ENCODE data around the gene NAIF1. TPM values are rescaled to one million over a fixed set of nuclear protein-coding genes. Genes with fewer than 3 reads are reported as not detected.
A peak's percentile ranks its signal among the peaks of the same experiment; 100 is the strongest.

Gene NAIF1
- total and polyA plus RNA-seq, 2 donors from 2014 or later, result 9.7 to 12.3 TPM

DNA sequence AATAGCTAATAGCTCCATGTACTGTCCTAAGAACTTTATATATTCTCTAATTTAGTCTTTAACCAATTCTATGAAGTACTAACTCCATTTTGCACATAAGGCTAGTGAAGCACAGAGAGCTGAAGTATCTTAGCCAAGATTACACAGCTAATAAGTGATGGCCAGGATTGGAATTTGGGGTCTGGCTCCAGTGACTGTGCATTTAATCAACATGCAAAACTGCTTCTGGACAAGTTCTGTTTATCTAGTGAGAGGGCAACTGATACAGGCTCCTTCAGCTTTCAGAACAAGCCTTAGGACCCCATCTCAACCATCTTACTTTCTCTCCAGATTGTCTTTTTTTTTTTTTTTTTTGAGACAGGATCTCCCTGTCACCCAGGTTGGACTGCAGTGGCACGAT, 22.2 kb upstream of the NAIF1 start:
- Histone ChIP-seq H3K27me3 (ENCODE audit: control insufficient read depth, insufficient read depth, low read length) (no peaks in the 10 kb centered on the region), H3K4me1 (ENCODE audit: control insufficient read depth in 2 of 3, insufficient read depth in 2 of 3, low read depth in 1 of 3, low read length in 3 of 3) (peaks cover 3 to 18% (median 4%) of the 10 kb centered on the region in 3 donors), H3K9ac (ENCODE audit: low read length in 3 of 3) (no peak overlapping the region), H3K27ac (ENCODE audit: low read depth in 2 of 2, low read length in 2 of 2) (no peak overlapping the region), H3K4me3 (ENCODE audit: low read length in 3 of 3) (no peak overlapping the region), H3K36me3 (ENCODE audit: control insufficient read depth in 2 of 3, insufficient read depth in 3 of 3, low read length in 3 of 3) (no peaks in the 10 kb centered on the region), H3K9me3 (ENCODE audit: control insufficient read depth in 2 of 3, insufficient read depth in 1 of 3, low read length in 3 of 3) (no peaks in the 10 kb centered on the region)
- FAIRE-seq (no peak), DNase-seq (no peak)
- TF ChIP-seq, protein P1, sequence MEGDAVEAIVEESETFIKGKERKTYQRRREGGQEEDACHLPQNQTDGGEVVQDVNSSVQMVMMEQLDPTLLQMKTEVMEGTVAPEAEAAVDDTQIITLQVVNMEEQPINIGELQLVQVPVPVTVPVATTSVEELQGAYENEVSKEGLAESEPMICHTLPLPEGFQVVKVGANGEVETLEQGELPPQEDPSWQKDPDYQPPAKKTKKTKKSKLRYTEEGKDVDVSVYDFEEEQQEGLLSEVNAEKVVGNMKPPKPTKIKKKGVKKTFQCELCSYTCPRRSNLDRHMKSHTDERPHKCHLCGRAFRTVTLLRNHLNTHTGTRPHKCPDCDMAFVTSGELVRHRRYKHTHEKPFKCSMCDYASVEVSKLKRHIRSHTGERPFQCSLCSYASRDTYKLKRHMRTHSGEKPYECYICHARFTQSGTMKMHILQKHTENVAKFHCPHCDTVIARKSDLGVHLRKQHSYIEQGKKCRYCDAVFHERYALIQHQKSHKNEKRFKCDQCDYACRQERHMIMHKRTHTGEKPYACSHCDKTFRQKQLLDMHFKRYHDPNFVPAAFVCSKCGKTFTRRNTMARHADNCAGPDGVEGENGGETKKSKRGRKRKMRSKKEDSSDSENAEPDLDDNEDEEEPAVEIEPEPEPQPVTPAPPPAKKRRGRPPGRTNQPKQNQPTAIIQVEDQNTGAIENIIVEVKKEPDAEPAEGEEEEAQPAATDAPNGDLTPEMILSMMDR (IDR thresholded peaks at IDR 0.05; ENCODE audit: borderline replicate concordance, extremely low read depth, insufficient read depth), result no peak
- intact Hi-C loops (cut with DNase I), result no loop called here

DNA sequence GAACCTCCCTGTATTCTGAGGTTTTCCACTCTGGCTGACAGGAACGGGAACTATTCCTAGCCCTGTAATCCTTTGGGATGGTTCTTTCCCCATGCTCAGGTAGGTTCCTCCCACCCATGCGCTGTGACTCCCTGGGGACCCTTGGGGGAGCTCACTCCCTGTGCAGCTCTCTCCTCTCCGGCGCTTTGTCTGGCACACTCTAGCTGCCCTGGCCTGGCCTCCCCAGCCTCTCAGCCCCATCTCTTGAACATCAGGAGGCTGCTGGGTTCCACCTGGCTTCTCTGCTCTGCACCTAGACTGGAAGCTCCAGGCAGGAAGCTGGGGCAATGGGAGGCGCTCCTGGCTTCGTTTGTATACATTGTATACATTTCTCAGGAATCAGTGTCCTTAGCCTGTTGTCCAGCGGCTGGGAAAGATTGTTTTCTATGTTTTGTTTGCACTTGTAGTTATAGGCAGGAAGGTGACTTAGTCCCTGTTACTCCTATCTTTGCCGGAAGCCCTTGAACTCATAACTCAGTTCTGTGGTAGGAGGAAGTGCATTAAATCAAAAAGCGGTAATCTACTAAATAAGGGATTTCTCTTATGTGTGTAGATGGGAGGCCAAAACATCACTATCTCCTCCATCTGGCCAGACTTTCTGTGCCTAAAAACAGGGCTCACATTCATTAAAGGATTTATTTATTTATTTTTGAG, 21.3 kb upstream of the NAIF1 start:
- Histone ChIP-seq H3K36me3 (ENCODE audit: control insufficient read depth in 2 of 3, insufficient read depth in 3 of 3, low read length in 3 of 3) (no peaks in the 10 kb centered on the region), H3K27ac (ENCODE audit: low read depth in 2 of 2, low read length in 2 of 2) (no peak overlapping the region), H3K9ac (ENCODE audit: low read length in 3 of 3) (no peak overlapping the region), H3K4me3 (ENCODE audit: low read length in 3 of 3) (no peak overlapping the region), H3K27me3 (ENCODE audit: control insufficient read depth, insufficient read depth, low read length) (no peaks in the 10 kb centered on the region), H3K4me1 (ENCODE audit: control insufficient read depth in 2 of 3, insufficient read depth in 2 of 3, low read depth in 1 of 3, low read length in 3 of 3) (peaks cover 2 to 17% (median 3%) of the 10 kb centered on the region in 3 donors), H3K9me3 (ENCODE audit: control insufficient read depth in 2 of 3, insufficient read depth in 1 of 3, low read length in 3 of 3) (no peaks in the 10 kb centered on the region)
- intact Hi-C loops (cut with DNase I), result no loop called here
- FAIRE-seq (no peak), DNase-seq (peak in 1 of 5 donors; percentile 59)
- TF ChIP-seq, protein P1 (IDR thresholded peaks at IDR 0.05; ENCODE audit: borderline replicate concordance, extremely low read depth, insufficient read depth), result no peak

DNA sequence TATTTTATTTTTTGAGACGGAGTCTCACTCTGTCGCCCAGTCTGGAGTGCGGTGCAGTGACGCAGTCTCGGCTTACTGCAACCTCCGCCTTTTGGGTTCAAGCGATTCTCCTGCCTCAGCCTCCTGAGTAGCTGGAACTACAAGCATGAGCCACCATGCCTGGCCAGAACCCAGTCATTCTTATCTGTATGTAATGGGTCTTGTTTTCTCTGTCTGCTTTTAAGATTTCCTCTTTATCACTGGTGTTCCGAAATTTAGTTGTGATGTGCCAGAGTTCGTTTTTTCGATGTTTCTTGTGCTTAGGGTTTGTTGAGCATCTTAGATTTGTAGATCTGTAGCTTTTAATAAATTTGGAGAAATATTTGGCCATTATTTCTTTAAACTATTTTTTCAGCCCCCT, 20.1 kb upstream of the NAIF1 start:
- peaks cover 0 to 12% (median 3%) of the 10 kb centered on the region in 3 donors for H3K4me1 ChIP-seq (ENCODE audit: control insufficient read depth in 2 of 3, insufficient read depth in 2 of 3, low read depth in 1 of 3, low read length in 3 of 3)
- intact Hi-C loops (cut with DNase I), result no loop called here
- H3K27me3 ChIP-seq (ENCODE audit: control insufficient read depth, insufficient read depth, low read length), result no peaks in the 10 kb centered on the region
- FAIRE-seq (no peak), DNase-seq (peak in 1 of 5 donors; percentile 15)
- TF ChIP-seq, protein P1 (IDR thresholded peaks at IDR 0.05; ENCODE audit: borderline replicate concordance, extremely low read depth, insufficient read depth), result no peak
- H3K4me3 ChIP-seq (ENCODE audit: low read length in 3 of 3), result no peak overlapping the region
- H3K36me3 ChIP-seq (ENCODE audit: control insufficient read depth in 2 of 3, insufficient read depth in 3 of 3, low read length in 3 of 3), result no peaks in the 10 kb centered on the region
- H3K9ac ChIP-seq (ENCODE audit: low read length in 3 of 3), result no peak overlapping the region
- H3K9me3 ChIP-seq (ENCODE audit: control insufficient read depth in 2 of 3, insufficient read depth in 1 of 3, low read length in 3 of 3), result no peaks in the 10 kb centered on the region
- H3K27ac ChIP-seq (ENCODE audit: low read depth in 2 of 2, low read length in 2 of 2), result no peak overlapping the region

All from kidney (tissue), 14 donors.